Loucy (cell line): Measurements from ENCODE around the gene SPATS2.

Source experiments
- H2AFZ ChIP-seq: fragments of 200-600 bp; sonication (generic); 2 replicates; pipeline ENCODE4 v1.6.0; 2016; ENCODE audit warnings: antibody characterized with exemption, mild to moderate bottlenecking, low read length, moderate library complexity
- H3F3A ChIP-seq: fragments of 200-600 bp; 2 replicates; pipeline ENCODE4 v1.6.0; 2016; ENCODE audit warnings: antibody characterized with exemption, low read depth, mild to moderate bottlenecking
- H3K27me3 ChIP-seq: fragments of 200-600 bp; sonication (generic); 2 replicates; pipeline ENCODE4 v1.6.1; 2014; ENCODE audit warnings: low read length, mild to moderate bottlenecking; ENCODE audit not compliant: insufficient read depth, poor library complexity, severe bottlenecking
- H3K36me3 ChIP-seq: fragments of 200-600 bp; sonication (generic); 2 replicates; pipeline ENCODE4 v1.6.1; 2016; ENCODE audit warnings: low read length; ENCODE audit not compliant: insufficient read depth
- H3K4me1 ChIP-seq: fragments of 200-600 bp; sonication (generic); 2 replicates; pipeline ENCODE4 v1.5.1; 2014; ENCODE audit warnings: low read length, mild to moderate bottlenecking; ENCODE audit not compliant: insufficient read depth, poor library complexity, severe bottlenecking
- H3K4me2 ChIP-seq: fragments of 200-600 bp; sonication (generic); 2 replicates; pipeline ENCODE4 v1.6.0; 2014; ENCODE audit warnings: antibody characterized with exemption, low read length, low read depth, mild to moderate bottlenecking; ENCODE audit not compliant: poor library complexity, severe bottlenecking
- H3K4me3 ChIP-seq: fragments of 200-600 bp; sonication (generic); 2 replicates; pipeline ENCODE4 v1.5.1; 2014; ENCODE audit warnings: low read length, mild to moderate bottlenecking, mixed read lengths; ENCODE audit not compliant: poor library complexity, severe bottlenecking
- H3K79me2 ChIP-seq: fragments of 200-600 bp; sonication (generic); 2 replicates; pipeline ENCODE4 v1.6.1; 2014; ENCODE audit warnings: low read length; ENCODE audit not compliant: insufficient read depth
- H3K9ac ChIP-seq: fragments of 200-600 bp; sonication (generic); 2 replicates; pipeline ENCODE4 v1.6.0; 2014; ENCODE audit warnings: mild to moderate bottlenecking, low read depth, low read length, moderate library complexity; ENCODE audit not compliant: poor library complexity, severe bottlenecking
- H3K9me2 ChIP-seq: fragments of 200-600 bp; sonication (generic); replicated peaks from 2 replicates; pipeline ENCODE4 v1.6.1; 2016; ENCODE audit warnings: low read depth, low read length, mixed read lengths
- H3K9me3 ChIP-seq: fragments of 200-600 bp; sonication (generic); 2 replicates; pipeline ENCODE4 v1.6.1; 2014; ENCODE audit warnings: mild to moderate bottlenecking, antibody characterized with exemption, low read length, low read depth; ENCODE audit not compliant: insufficient read depth
- H4K20me1 ChIP-seq: fragments of 200-600 bp; sonication (generic); 2 replicates; pipeline ENCODE4 v1.6.0; 2014; ENCODE audit warnings: antibody characterized with exemption, low read length, mild to moderate bottlenecking; ENCODE audit not compliant: insufficient read depth, poor library complexity, severe bottlenecking
- EZH2phosphoT487 ChIP-seq: fragments of 200-600 bp; IDR thresholded peaks from 2 replicates; pipeline ENCODE4 v1.6.1; 2018; ENCODE audit warnings: antibody characterized with exemption, mild to moderate bottlenecking, moderate library complexity, borderline replicate concordance
- TF ChIP-seq, protein P1 (sequence below): fragments of 200-600 bp; sonication (generic); conservative IDR thresholded peaks from 2 replicates; pipeline ENCODE4 v1.5.1; 2014; ENCODE audit warnings: mild to moderate bottlenecking, antibody characterized with exemption, low read length

The SPATS2 gene

DNA sequence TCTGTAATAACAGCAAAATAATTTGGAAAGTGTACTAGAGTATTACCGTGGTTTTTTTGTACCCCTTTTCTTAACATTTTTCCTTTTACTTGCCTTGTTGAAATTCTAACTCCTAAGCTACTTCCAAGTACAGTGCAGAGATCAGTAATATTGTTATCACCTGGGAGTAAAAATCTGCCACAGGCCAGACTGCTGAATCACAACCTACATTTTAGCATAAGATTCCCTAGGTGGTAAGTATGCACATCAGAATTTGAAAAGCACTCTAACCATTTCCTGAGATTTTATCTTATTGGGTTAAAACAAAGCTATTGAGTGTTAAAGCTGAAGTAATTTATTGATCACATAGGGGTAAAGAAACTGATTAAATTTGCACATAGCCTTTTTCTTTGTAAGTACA lies 116.4 kb downstream of the SPATS2 start:
- Histone ChIP-seq H3K36me3 (peaks cover 19% of the 10 kb centered on the region; the same call in 1 of the 2 replicates), H3K9me2 (no peaks in the 10 kb centered on the region), H4K20me1 (no peaks in the 10 kb centered on the region), H3K4me2 (no peak overlapping the region), H3K79me2 (no peaks in the 10 kb centered on the region), H3K4me1 (peaks cover 7% of the 10 kb centered on the region), H3K27me3 (no peaks in the 10 kb centered on the region), H3K9ac (no peak overlapping the region), H3F3A (no peaks in the 10 kb centered on the region), H2AFZ (no peak overlapping the region), H3K9me3 (no peaks in the 10 kb centered on the region), H3K4me3 (no peak overlapping the region)
- TF ChIP-seq EZH2phosphoT487: no peak
- TF ChIP-seq, protein P1, sequence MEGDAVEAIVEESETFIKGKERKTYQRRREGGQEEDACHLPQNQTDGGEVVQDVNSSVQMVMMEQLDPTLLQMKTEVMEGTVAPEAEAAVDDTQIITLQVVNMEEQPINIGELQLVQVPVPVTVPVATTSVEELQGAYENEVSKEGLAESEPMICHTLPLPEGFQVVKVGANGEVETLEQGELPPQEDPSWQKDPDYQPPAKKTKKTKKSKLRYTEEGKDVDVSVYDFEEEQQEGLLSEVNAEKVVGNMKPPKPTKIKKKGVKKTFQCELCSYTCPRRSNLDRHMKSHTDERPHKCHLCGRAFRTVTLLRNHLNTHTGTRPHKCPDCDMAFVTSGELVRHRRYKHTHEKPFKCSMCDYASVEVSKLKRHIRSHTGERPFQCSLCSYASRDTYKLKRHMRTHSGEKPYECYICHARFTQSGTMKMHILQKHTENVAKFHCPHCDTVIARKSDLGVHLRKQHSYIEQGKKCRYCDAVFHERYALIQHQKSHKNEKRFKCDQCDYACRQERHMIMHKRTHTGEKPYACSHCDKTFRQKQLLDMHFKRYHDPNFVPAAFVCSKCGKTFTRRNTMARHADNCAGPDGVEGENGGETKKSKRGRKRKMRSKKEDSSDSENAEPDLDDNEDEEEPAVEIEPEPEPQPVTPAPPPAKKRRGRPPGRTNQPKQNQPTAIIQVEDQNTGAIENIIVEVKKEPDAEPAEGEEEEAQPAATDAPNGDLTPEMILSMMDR: no peak

DNA sequence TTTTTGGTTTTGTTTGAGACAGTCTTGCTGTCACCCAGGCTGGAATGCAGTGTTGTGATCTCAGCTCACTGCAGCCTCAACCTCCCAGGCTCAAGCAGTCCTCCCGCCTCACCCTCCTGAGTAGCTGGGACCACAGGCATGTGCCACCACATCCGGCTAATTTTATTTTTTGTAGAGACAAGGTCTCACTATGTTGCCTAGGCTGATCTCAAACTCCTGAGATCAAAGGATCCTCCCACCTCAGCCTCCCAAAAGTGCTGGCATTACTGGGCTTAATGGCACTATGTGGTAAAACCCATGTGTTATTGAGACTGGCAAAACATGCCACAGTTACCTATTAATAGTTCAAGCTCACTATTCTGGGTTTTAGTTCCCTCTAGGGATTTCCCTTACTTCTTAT lies 120.3 kb downstream of the SPATS2 start:
- no peaks in the 10 kb centered on the region for H3K27me3 ChIP-seq
- H3K4me1 ChIP-seq: peaks cover 7% of the 10 kb centered on the region
- no peak overlapping the region for H3K9ac ChIP-seq
- H3F3A ChIP-seq: no peaks in the 10 kb centered on the region
- H3K36me3 ChIP-seq: peaks cover 33% of the 10 kb centered on the region; the same call in 1 of the 2 replicates
- peaks cover 3% of the 10 kb centered on the region for H4K20me1 ChIP-seq
- H3K9me3 ChIP-seq: no peaks in the 10 kb centered on the region
- TF ChIP-seq EZH2phosphoT487: peak; percentile 55; the same call in 1 of the 2 replicates
- TF ChIP-seq, protein P1: no peak
- H3K9me2 ChIP-seq: no peaks in the 10 kb centered on the region
- H3K79me2 ChIP-seq: no peaks in the 10 kb centered on the region
- H2AFZ ChIP-seq: no peak overlapping the region
- no peak overlapping the region for H3K4me3 ChIP-seq
- H3K4me2 ChIP-seq: no peak overlapping the region

DNA sequence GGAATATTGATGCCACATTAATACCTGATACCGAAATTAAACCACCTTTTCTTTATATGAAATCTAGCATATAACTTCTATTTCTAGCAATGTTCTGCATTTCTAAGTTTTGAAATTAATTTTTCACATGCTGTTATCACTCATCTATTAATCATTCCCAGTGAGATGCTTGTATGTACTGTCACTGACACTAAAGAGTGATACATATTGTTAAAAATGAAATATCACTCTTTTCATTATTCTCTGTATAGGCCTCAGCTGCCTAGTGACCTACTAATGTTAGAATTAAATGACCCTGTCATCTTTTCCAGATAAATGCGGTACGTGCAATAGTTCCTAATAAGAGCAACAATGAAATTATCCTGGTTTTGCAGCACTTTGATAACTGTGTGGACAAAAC lies 121.9 kb downstream of the SPATS2 start:
- Histone ChIP-seq H2AFZ (no peak overlapping the region), H3K9ac (no peak overlapping the region), H3F3A (no peaks in the 10 kb centered on the region), H3K4me1 (peaks cover 7% of the 10 kb centered on the region), H3K36me3 (peaks cover 33% of the 10 kb centered on the region; the same call in 1 of the 2 replicates), H4K20me1 (peaks cover 3% of the 10 kb centered on the region), H3K79me2 (no peaks in the 10 kb centered on the region), H3K4me3 (no peak overlapping the region), H3K9me2 (no peaks in the 10 kb centered on the region), H3K4me2 (no peak overlapping the region), H3K27me3 (no peaks in the 10 kb centered on the region), H3K9me3 (no peaks in the 10 kb centered on the region)
- no peak for TF ChIP-seq EZH2phosphoT487
- TF ChIP-seq, protein P1: no peak
